HEK293T (cell line): ENCODE results near the gene ZDHHC11.

Source experiments
- FOXA1 ChIP-seq: fragments of 450-650 bp; IDR thresholded peaks from 2 replicates; pipeline ENCODE4 v1.6.1; 2016; ENCODE audit warnings: mild to moderate bottlenecking
- FOXK2 ChIP-seq: fragments of 450-650 bp; IDR thresholded peaks from 2 replicates; pipeline ENCODE4 v1.6.1; 2016; ENCODE audit warnings: mild to moderate bottlenecking
- NFRKB ChIP-seq: fragments of 450-650 bp; IDR thresholded peaks from 2 replicates; pipeline ENCODE4 v1.6.1; 2016; ENCODE audit warnings: mild to moderate bottlenecking, moderate library complexity
- SP1 ChIP-seq: fragments of 450-650 bp; IDR thresholded peaks from 2 replicates; pipeline ENCODE4 v1.6.1; 2017
- SUZ12 ChIP-seq: fragments of 450-650 bp; IDR thresholded peaks from 2 replicates; pipeline ENCODE4 v1.6.1; 2016; ENCODE audit warnings: mild to moderate bottlenecking

DNA sequence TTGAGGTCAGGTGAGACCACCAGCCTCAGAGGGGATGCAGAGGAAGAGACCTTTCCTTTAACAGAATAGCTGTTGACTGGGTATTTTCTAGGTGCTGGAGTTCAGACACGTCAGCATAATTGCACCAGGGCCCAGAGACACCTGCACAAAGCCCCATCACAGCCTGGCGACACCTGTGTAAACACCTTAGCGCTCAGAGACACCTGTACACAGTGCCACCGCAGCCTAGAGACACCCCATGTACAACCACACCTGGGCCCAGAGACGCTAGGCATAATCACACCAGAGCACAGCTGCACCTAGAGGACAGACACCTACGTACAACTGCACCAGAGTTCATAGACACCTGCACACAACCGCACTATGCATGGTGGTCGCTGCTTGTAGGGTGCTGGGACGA lies 42.9 kb upstream of the ZDHHC11 start:
- TF ChIP-seq SUZ12 = no peak
- TF ChIP-seq NFRKB = no peak
- TF ChIP-seq FOXK2 = no peak
- no peak for TF ChIP-seq FOXA1
- no peak for TF ChIP-seq SP1
